GM12865 (cell line): ENCODE measurements around the gene THSD4.
"Not testable (repeated sequence)": the region's sequence is repeated elsewhere in the genome, so short reads cannot be mapped to it uniquely, and the experiment has no call there.

Experiments used
- DNase-seq: peaks from one replicate; pipeline ENCODE4 v3.0.0; 2010; ENCODE audit warnings: low read depth
- H3K4me3 ChIP-seq: 2 replicates; pipeline ENCODE4 v1.5.1; 2011; ENCODE audit warnings: mild to moderate bottlenecking, low read depth, low read length, control low read depth
- TF ChIP-seq, protein P1 (sequence below): IDR thresholded peaks from 2 replicates; pipeline ENCODE4 v1.5.1; 2011; ENCODE audit warnings: low read length, control low read depth, low read depth, inconsistent platforms; ENCODE audit not compliant: insufficient read depth; ENCODE audit errors: missing control alignments

The THSD4 gene

DNA sequence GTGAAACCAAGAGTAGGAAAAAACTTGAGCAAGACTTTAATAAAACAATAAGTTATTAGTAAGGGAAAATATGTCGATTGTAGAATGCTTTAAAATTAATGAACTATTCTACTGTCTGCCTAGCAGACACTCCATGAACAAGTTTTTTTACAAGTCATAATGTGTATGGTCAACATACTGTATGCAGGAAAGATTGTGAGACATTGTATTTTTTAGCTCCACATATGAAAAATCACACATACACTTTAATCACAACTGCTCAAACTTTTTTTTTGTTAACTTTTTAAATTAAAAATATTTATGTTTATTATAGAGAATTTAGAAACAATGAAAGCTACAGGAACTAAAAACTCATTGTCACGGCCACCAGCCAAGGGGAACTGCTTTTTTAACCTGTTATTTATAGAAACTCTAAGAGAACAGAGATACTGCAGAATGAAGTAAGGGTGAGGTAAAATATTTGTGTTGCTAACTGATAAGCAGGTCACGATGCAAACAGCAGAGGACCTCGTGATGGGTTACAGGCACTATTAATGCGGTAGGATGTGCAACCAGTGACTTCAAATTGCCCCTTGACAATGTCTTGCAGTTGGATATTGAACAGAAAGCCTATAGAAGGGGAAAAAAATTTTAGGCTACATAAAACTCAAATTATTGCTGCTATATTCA is 53.0 kb downstream of the THSD4 start:
- TF ChIP-seq, protein P1, sequence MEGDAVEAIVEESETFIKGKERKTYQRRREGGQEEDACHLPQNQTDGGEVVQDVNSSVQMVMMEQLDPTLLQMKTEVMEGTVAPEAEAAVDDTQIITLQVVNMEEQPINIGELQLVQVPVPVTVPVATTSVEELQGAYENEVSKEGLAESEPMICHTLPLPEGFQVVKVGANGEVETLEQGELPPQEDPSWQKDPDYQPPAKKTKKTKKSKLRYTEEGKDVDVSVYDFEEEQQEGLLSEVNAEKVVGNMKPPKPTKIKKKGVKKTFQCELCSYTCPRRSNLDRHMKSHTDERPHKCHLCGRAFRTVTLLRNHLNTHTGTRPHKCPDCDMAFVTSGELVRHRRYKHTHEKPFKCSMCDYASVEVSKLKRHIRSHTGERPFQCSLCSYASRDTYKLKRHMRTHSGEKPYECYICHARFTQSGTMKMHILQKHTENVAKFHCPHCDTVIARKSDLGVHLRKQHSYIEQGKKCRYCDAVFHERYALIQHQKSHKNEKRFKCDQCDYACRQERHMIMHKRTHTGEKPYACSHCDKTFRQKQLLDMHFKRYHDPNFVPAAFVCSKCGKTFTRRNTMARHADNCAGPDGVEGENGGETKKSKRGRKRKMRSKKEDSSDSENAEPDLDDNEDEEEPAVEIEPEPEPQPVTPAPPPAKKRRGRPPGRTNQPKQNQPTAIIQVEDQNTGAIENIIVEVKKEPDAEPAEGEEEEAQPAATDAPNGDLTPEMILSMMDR = no peak
- DNase-seq = no peak
- no peak overlapping the region for H3K4me3 ChIP-seq

DNA sequence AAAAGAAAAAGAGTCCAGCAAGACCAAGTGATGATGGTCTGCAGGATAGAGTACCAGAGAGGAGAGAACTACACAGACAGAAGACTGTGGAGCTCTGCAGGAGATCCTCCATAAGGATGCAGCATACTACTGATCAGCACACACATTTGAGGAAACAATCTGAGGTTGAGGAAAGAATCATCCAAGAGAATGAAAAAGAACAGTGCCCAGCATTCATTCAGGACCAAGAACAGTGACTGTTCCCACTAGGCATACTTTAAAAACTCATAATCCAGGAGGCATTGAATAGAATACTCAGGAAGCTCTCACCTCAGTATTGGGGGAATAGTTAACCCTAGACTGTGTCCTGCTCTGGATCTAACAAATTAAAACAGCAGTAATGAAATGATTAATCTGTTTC is 54.9 kb downstream of the THSD4 start:
- no peak overlapping the region for H3K4me3 ChIP-seq
- DNase-seq = no peak
- TF ChIP-seq, protein P1 = no peak

DNA sequence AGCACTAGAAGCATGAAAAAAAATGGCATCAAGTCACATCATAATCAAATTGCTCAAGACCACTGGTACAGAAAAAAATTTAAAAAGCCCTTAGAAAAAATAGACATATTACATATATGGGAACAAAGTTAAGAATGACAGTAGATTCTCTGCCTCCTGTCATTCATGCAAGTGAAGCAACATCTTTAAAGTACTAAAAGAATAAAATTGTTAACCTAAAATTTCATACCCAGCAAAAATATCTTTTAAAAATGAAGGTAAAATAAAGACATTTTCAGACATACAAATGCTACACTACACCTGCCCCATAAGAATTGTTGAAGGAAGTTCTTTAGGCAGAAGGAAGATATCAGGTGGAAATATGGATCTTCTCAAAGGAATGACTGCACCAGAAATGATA is 55.9 kb downstream of the THSD4 start:
- TF ChIP-seq, protein P1 = no peak
- no peak overlapping the region for H3K4me3 ChIP-seq
- DNase-seq = no peak

DNA sequence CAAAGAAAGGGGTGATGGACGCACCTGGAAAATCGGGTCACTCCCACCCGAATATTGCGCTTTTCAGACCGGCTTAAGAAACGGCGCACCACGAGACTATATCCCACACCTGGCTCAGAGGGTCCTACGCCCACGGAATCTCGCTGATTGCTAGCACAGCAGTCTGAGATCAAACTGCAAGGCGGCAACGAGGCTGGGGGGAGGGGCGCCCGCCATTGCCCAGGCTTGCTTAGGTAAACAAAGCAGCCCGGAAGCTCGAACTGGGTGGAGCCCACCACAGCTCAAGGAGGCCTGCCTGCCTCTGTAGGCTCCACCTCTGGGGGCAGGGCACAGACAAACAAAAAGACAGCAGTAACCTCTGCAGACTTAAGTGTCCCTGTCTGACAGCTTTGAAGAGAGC is 59.1 kb downstream of the THSD4 start:
- not testable (repeated sequence) for DNase-seq

DNA sequence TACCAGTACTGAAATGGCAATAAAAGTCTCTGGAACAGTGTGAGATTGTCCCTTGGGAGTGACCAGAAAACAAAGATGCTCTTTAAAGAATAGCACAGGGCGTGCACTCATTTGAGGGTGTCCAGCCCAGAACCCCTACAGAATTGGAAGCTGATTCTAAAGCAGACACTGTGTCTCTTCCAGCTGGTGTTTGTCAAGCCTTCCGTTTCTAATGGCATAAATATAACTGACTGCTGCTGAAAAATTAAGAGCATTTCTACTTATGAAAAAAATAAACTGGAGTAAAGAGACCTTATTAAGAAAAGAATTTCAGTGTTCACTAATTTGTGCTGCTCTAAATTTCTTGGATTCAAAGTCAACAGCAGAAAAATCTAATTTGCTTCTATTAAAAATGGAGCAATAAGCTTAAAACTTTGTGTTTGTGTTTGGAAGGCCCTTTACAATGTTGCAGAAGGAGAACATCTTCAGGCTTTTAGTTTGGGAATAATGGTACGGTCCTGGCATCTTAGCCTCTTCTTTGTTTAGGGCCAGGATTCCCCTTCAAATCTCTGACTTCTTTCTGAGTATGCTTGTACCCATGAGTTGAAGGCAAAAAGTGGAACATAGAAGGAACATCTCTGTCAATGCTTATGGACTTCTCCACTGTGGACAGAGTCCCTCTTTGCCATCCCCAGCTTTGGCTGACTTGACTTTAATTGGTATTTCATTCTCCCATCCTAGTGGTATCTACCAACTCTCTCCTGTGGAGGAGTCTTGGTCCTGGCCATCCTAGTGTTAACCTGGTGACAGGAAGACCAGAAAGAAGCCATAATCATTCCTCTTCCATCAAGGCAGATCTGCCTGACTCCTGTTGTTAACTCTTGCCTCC is 65.9 kb downstream of the THSD4 start:
- H3K4me3 ChIP-seq = no peak overlapping the region
- DNase-seq = no peak
- TF ChIP-seq, protein P1 = no peak

More for the DNA sequence above, 59.1 kb downstream of the THSD4 start:
- H3K4me3 ChIP-seq = not testable (repeated sequence)

DNA sequence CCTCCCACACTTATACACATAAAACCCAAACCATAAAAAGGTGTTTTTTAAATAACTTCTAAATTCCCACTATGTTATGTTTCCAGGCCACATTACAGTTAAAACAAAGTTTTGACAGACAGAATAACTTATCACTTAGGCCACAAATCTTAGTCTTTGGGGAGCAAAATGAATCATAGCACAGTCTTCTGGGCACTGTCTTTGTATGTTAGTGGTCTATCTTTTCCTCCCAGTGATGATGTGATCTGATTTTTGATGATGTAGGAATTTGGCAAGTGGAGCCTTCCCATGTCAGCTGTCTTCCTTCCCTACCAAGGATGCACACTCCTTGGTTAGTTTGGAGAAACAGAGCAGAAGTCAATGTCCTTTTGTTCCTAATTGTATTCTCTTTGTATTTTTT is 67.3 kb downstream of the THSD4 start:
- no peak overlapping the region for H3K4me3 ChIP-seq
- TF ChIP-seq, protein P1 = no peak
- DNase-seq = no peak

DNA sequence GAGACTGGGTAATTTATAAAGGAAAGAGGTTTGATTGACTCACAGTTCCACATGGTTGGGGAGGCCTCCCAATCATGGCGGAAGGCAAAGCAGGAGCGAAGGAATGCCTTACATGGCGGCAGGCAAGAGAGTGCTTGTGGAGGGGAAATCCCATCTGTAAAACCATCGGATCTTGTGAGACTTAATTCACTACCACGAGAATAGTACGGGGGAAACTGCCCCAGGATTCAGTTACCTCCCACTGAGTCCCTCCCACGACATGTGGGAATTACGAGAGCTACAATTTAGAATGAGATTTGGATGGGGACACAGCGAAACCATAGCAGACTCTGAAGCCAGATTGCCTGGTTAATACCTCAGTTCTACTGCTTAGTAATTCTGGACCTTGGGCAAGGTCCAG is 67.8 kb downstream of the THSD4 start:
- H3K4me3 ChIP-seq = no peak overlapping the region
- TF ChIP-seq, protein P1 = no peak
- no peak for DNase-seq
